SU-DHL-6 (cell line): Measurements from ENCODE around the gene HYCC2.

Source experiments
- EZH2phosphoT487 ChIP-seq: fragments of 200-600 bp; sonication (generic), shearing (Covaris generic); conservative IDR thresholded peaks from 2 replicates; pipeline ENCODE4 v1.6.1; 2018; ENCODE audit warnings: mild to moderate bottlenecking, antibody characterized with exemption, low read length, moderate library complexity, mixed read lengths
- TF ChIP-seq, protein P1 (sequence below): fragments of 200-600 bp; sonication (generic); IDR thresholded peaks from one replicate; pipeline ENCODE4 v1.5.1; 2017; ENCODE audit warnings: antibody characterized with exemption, mild to moderate bottlenecking, low read length, moderate library complexity; ENCODE audit not compliant: insufficient read depth, poor library complexity, severe bottlenecking

DNA sequence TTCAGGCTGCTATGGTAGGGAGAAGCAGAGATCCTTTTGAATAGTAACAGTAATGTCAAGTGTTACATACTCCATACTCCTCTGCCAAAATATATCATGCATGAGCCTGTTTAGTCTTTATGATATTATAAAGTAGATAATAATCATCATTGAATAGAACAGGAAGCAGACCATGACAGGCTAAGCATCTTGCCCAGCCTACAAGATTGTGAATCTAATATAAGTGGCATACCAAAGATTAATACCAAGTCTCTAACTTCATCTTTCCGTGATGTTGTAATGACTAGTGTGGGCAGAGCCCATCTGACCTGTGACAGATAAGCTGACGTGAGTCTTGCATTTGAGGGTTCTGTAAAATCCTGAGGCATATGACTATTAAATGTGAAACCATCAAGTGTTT lies 13.4 kb upstream of the HYCC2 start:
- TF ChIP-seq, protein P1, sequence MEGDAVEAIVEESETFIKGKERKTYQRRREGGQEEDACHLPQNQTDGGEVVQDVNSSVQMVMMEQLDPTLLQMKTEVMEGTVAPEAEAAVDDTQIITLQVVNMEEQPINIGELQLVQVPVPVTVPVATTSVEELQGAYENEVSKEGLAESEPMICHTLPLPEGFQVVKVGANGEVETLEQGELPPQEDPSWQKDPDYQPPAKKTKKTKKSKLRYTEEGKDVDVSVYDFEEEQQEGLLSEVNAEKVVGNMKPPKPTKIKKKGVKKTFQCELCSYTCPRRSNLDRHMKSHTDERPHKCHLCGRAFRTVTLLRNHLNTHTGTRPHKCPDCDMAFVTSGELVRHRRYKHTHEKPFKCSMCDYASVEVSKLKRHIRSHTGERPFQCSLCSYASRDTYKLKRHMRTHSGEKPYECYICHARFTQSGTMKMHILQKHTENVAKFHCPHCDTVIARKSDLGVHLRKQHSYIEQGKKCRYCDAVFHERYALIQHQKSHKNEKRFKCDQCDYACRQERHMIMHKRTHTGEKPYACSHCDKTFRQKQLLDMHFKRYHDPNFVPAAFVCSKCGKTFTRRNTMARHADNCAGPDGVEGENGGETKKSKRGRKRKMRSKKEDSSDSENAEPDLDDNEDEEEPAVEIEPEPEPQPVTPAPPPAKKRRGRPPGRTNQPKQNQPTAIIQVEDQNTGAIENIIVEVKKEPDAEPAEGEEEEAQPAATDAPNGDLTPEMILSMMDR, result no peak
- no peak for TF ChIP-seq EZH2phosphoT487
